Prostate gland (tissue), 2 donors: ENCODE measurements around the gene SAMD4A. TPM values are rescaled to one million over a fixed set of nuclear protein-coding genes. Genes with fewer than 3 reads are reported as not detected.

Source experiments
- DNase-seq: peaks from one replicate; pipeline ENCODE4 v3.0.0-alpha.2; 2019; ENCODE audit warnings: low spot score
- H3K27ac ChIP-seq, 2 donors: fragments of 200-600 bp; sonication (generic); 2 replicates each; pipeline ENCODE4 v1.5.1; 2017 to 2019
- H3K27me3 ChIP-seq: fragments of 200-600 bp; sonication (generic); replicated peaks from 2 replicates; pipeline ENCODE4 v1.5.1; 2019; ENCODE audit not compliant: insufficient read depth
- H3K36me3 ChIP-seq, 2 donors: fragments of 200-600 bp; sonication (generic); 1 replicate in 1 of 2; 2 replicates in 1 of 2; pipeline versions ENCODE4 v1.5.1 to v1.8.1; 2017 to 2019
- H3K4me1 ChIP-seq: fragments of 200-600 bp; sonication (generic); replicated peaks from 2 replicates; pipeline ENCODE4 v1.5.1; 2019
- H3K4me3 ChIP-seq, 2 donors: fragments of 200-600 bp; sonication (generic); 2 replicates each; pipeline ENCODE4 v1.5.1; 2017 to 2019
- H3K9me3 ChIP-seq: fragments of 200-600 bp; sonication (generic); 2 replicates; pipeline ENCODE4 v1.5.1; 2017
- CTCF ChIP-seq, 4 experiments: fragments of 200-600 bp in 2 of 4; fragments of 450-650 bp in 2 of 4; sonication (generic) in 2 of 4; IDR thresholded peaks; 1 replicate in 3 of 4; 2 replicates in 1 of 4; pipeline ENCODE4 v1.5.1; 2016 to 2019; ENCODE audit warnings: antibody characterized with exemption in 4 of 4, mild to moderate bottlenecking in 2 of 4, moderate library complexity in 2 of 4
- POLR2A ChIP-seq: fragments of 450-650 bp; IDR thresholded peaks from one replicate; pipeline ENCODE4 v1.6.1; 2016; ENCODE audit warnings: antibody characterized with exemption, mild to moderate bottlenecking
- POLR2AphosphoS5 ChIP-seq: sonication (generic); formaldehyde crosslinking; IDR thresholded peaks from one replicate; pipeline ENCODE4 v1.6.1; 2017; ENCODE audit warnings: antibody characterized with exemption
- WGBS: methylation state at CpG from one replicate; pipeline ENCODE4 v1.1.5; 2018; 5-methylcytosine and 5-hydroxymethylcytosine counted together
- intact Hi-C: fragments of 100-400 bp; cut with DNase I; formaldehyde crosslinking; loops from one replicate; pipeline ENCODE4 v1.14.2; 2022
- total RNA-seq, 2 donors: library from RNA; depleted of rRNA; stranded (reverse); fragments of >200 nt; gene quantifications; one replicate each; pipeline ENCODE4 v1.1.0, GENCODE V29; 2016

Gene SAMD4A
- total RNA-seq, 2 donors from 2014 or later: 18.1 to 38.5 TPM

GRCh38 chr14:54555651-54556050, 11.3 kb upstream of the SAMD4A start:
- no peak overlapping the region for H3K4me3 ChIP-seq
- intact Hi-C loops: no loop called here
- TF ChIP-seq POLR2A: no peak
- TF ChIP-seq POLR2AphosphoS5: no peak
- TF ChIP-seq CTCF (IDR thresholded peaks at IDR 0.05): no peak
- no peaks in the 10 kb centered on the region for H3K27me3 ChIP-seq
- no peak overlapping the region for H3K27ac ChIP-seq
- no peaks in the 10 kb centered on the region for H3K36me3 ChIP-seq
- 90% methylated on average over 2 of the region's 2 CpGs for WGBS
- DNase-seq: no peak
- no peaks in the 10 kb centered on the region for H3K4me1 ChIP-seq
- no peaks in the 10 kb centered on the region for H3K9me3 ChIP-seq

DNA sequence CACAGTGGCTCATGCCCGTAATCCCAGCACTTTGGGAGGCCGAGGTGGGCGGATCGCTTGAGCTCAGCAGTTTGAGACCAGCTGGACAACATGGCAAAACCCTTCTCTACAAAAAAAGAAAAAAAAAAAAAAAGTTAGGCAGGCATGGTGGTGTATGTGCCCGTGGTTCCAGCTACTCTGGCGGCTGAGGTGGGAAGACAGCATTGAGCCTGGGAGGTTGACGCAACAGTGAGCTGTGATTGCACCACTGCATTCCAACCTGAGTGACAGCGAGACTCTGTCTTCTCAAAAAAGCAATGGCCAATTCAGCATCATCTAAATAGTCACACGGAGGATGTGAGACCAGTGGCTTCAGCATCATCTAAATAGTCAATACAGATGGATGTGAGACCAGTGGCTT, 10.4 kb upstream of the SAMD4A start:
- no peaks in the 10 kb centered on the region for H3K9me3 ChIP-seq
- H3K36me3 ChIP-seq: no peaks in the 10 kb centered on the region
- no peaks in the 10 kb centered on the region for H3K4me1 ChIP-seq
- H3K27me3 ChIP-seq: no peaks in the 10 kb centered on the region
- H3K4me3 ChIP-seq: no peak overlapping the region
- 84% methylated on average over 9 of the region's 9 CpGs for WGBS
- DNase-seq: no peak
- no peak overlapping the region for H3K27ac ChIP-seq
- no peak for TF ChIP-seq CTCF (IDR thresholded peaks at IDR 0.05)
- TF ChIP-seq POLR2A: no peak
- TF ChIP-seq POLR2AphosphoS5: no peak
- intact Hi-C loops: no loop called here

- no peaks in the 10 kb centered on the region for H3K9me3 ChIP-seq
- no peak for TF ChIP-seq POLR2AphosphoS5
- TF ChIP-seq POLR2A: no peak
- no peak for TF ChIP-seq CTCF (IDR thresholded peaks at IDR 0.05)
- H3K27ac ChIP-seq: no peak overlapping the region
- DNase-seq: no peak
- WGBS: 33% methylated on average over 5 of the region's 5 CpGs
- H3K36me3 ChIP-seq: no peaks in the 10 kb centered on the region
- H3K4me1 ChIP-seq: no peaks in the 10 kb centered on the region
- H3K4me3 ChIP-seq: no peak overlapping the region
- H3K27me3 ChIP-seq: no peaks in the 10 kb centered on the region
- intact Hi-C loops: no loop called here
Observed at GRCh38 chr14:54562334-54562733, 4.6 kb upstream of the SAMD4A start.

- H3K36me3 ChIP-seq: no peaks in the 10 kb centered on the region
- H3K4me1 ChIP-seq: no peaks in the 10 kb centered on the region
- H3K4me3 ChIP-seq: peak overlapping the region in 1 of 2 donors; percentile 65
- H3K27me3 ChIP-seq: no peaks in the 10 kb centered on the region
- intact Hi-C loops: loop anchor here (2.0 kb wide), 1 partner anchor 241 kb away; no protein-coding TSS in a partner anchor
- TF ChIP-seq POLR2AphosphoS5 (no peak), CTCF (IDR thresholded peaks at IDR 0.05) (peak; percentile 75 to 86 (median 83))
- DNase-seq: no peak
- H3K27ac ChIP-seq: peak overlapping the region; percentile 93 to 97
- H3K9me3 ChIP-seq: no peaks in the 10 kb centered on the region
- WGBS: 8% methylated on average over 9 of the region's 9 CpGs
Observed at GRCh38 chr14:54564071-54564867, 2.7 kb upstream of the SAMD4A start.
